Body of pancreas (tissue), 4 donors: ENCODE measurements around the gene IQSEC1.

Experiments
- CTCF ChIP-seq, 7 experiments: fragments of 450-650 bp in 4 of 7; fragments of 200-600 bp in 3 of 7; sonication (generic) in 3 of 7; IDR thresholded peaks; one replicate each; pipeline ENCODE4 v1.5.1; 2016 to 2019; ENCODE audit warnings: antibody characterized with exemption in 7 of 7
- POLR2A ChIP-seq, 3 donors: fragments of 450-650 bp; IDR thresholded peaks; one replicate each; pipeline ENCODE4 v1.6.1; 2016; ENCODE audit warnings: antibody characterized with exemption in 3 of 3, mild to moderate bottlenecking in 2 of 3

- TF ChIP-seq CTCF (IDR thresholded peaks at IDR 0.05) (no peak), POLR2A (IDR thresholded peaks at IDR 0.05) (no peak)
These were observed 49.1 kb upstream of the IQSEC1 start for GRCh38 chr3:13122081-13123012.
